A172 (cell line): ENCODE data around the gene ZNF516. TPM values are rescaled to one million over a fixed set of nuclear protein-coding genes. Genes with fewer than 3 reads are reported as not detected.

Source experiments
- DNase-seq: peaks from one replicate; pipeline ENCODE4 v3.0.0-alpha.2; 2015; ENCODE audit warnings: low spot score
- total RNA-seq: library from RNA; depleted of rRNA; stranded (reverse); fragments of >200 nt; shearing (Covaris generic); gene quantifications from 2 replicates; pipeline ENCODE4 v1.2.3, GENCODE V29; 2014

The ZNF516 gene
- total RNA-seq, 1 experiment from 2014 or later, result 4.8 TPM

- peak; percentile 44 for DNase-seq
Measured at GRCh38 chr18:76457475-76457874, 37.6 kb downstream of the ZNF516 start.

GRCh38 chr18:76456823-76457222, 38.2 kb downstream of the ZNF516 start:
- no peak for DNase-seq

GRCh38 chr18:76456018-76456750, 38.9 kb downstream of the ZNF516 start:
- DNase-seq, result no peak

GRCh38 chr18:76455003-76455676, 39.9 kb downstream of the ZNF516 start:
- no peak for DNase-seq

GRCh38 chr18:76454418-76454817, 40.6 kb downstream of the ZNF516 start:
- DNase-seq, result no peak

- DNase-seq, result no peak
Measured at GRCh38 chr18:76453932-76454331, 41.1 kb downstream of the ZNF516 start.

- DNase-seq, result no peak
Measured at GRCh38 chr18:76453057-76453561, 41.9 kb downstream of the ZNF516 start.

GRCh38 chr18:76452357-76452756, 42.7 kb downstream of the ZNF516 start:
- no peak for DNase-seq

- no peak for DNase-seq
Measured at GRCh38 chr18:76451396-76452331, 43.4 kb downstream of the ZNF516 start.

GRCh38 chr18:76450452-76451395, 44.3 kb downstream of the ZNF516 start:
- peak; percentile 50 for DNase-seq

GRCh38 chr18:76449111-76449453, 46.0 kb downstream of the ZNF516 start:
- no peak for DNase-seq

GRCh38 chr18:76448256-76449110, 46.6 kb downstream of the ZNF516 start:
- no peak for DNase-seq

GRCh38 chr18:76447258-76447890, 47.7 kb downstream of the ZNF516 start:
- no peak for DNase-seq

GRCh38 chr18:76446321-76447257, 48.5 kb downstream of the ZNF516 start:
- no peak for DNase-seq

GRCh38 chr18:76445741-76446232, 49.3 kb downstream of the ZNF516 start:
- DNase-seq, result no peak

GRCh38 chr18:76445275-76445674, 49.8 kb downstream of the ZNF516 start:
- DNase-seq, result peak; percentile 77

GRCh38 chr18:76444446-76445105, 50.5 kb downstream of the ZNF516 start:
- DNase-seq, result no peak
